ENCODE results near the gene ITGB8. TPM values are rescaled to one million over a fixed set of nuclear protein-coding genes. Genes with fewer than 3 reads are reported as not detected.

ITGB8 gene
- polyA plus RNA-seq, 4 donors, result 39.7 to 48.5 (median 42.2) TPM

- DNase-seq (ENCODE audit: low read depth in 4 of 4, low spot score in 3 of 4), result no peak
Measured at GRCh38 chr7:20408467-20408826, 77.7 kb downstream of the ITGB8 start.

GRCh38 chr7:20409961-20410360 is 79.3 kb downstream of the ITGB8 start:
- DNase-seq (ENCODE audit: low read depth in 4 of 4, low spot score in 3 of 4), result no peak

GRCh38 chr7:20411372-20411771 is 80.7 kb downstream of the ITGB8 start:
- DNase-seq (ENCODE audit: low read depth in 4 of 4, low spot score in 3 of 4), result no peak

GRCh38 chr7:20412032-20412431 is 81.3 kb downstream of the ITGB8 start:
- DNase-seq (ENCODE audit: low read depth in 4 of 4, low spot score in 3 of 4), result no peak

- DNase-seq (ENCODE audit: low read depth in 4 of 4, low spot score in 3 of 4), result no peak
Measured at GRCh38 chr7:20417260-20417659, 86.6 kb downstream of the ITGB8 start.

- DNase-seq (ENCODE audit: low read depth in 4 of 4, low spot score in 3 of 4), result no peak
Measured at GRCh38 chr7:20417675-20418382, 87.1 kb downstream of the ITGB8 start.

GRCh38 chr7:20424500-20424899 is 93.8 kb downstream of the ITGB8 start:
- no peak for DNase-seq (ENCODE audit: low read depth in 4 of 4, low spot score in 3 of 4)

GRCh38 chr7:20430664-20431063 is 100.0 kb downstream of the ITGB8 start:
- no peak for DNase-seq (ENCODE audit: low read depth in 4 of 4, low spot score in 3 of 4)

- DNase-seq (ENCODE audit: low read depth in 4 of 4, low spot score in 3 of 4), result no peak
Measured at GRCh38 chr7:20431146-20431545, 100.4 kb downstream of the ITGB8 start.

- no peak for DNase-seq (ENCODE audit: low read depth in 4 of 4, low spot score in 3 of 4)
Measured at GRCh38 chr7:20432071-20432470, 101.4 kb downstream of the ITGB8 start.

GRCh38 chr7:20435305-20435704 is 104.6 kb downstream of the ITGB8 start:
- DNase-seq (ENCODE audit: low read depth in 4 of 4, low spot score in 3 of 4), result no peak

GRCh38 chr7:20438248-20438647 is 107.5 kb downstream of the ITGB8 start:
- DNase-seq (ENCODE audit: low read depth in 4 of 4, low spot score in 3 of 4), result no peak

GRCh38 chr7:20438694-20439376 is 108.1 kb downstream of the ITGB8 start:
- DNase-seq (ENCODE audit: low read depth in 4 of 4, low spot score in 3 of 4), result no peak

GRCh38 chr7:20439416-20440185 is 108.9 kb downstream of the ITGB8 start:
- DNase-seq (ENCODE audit: low read depth in 4 of 4, low spot score in 3 of 4), result no peak

- no peak for DNase-seq (ENCODE audit: low read depth in 4 of 4, low spot score in 3 of 4)
Measured at GRCh38 chr7:20440472-20441105, 109.9 kb downstream of the ITGB8 start.

GRCh38 chr7:20441346-20441745 is 110.6 kb downstream of the ITGB8 start:
- DNase-seq (ENCODE audit: low read depth in 4 of 4, low spot score in 3 of 4), result no peak

- DNase-seq (ENCODE audit: low read depth in 4 of 4, low spot score in 3 of 4), result no peak
Measured at GRCh38 chr7:20441991-20442441, 111.3 kb downstream of the ITGB8 start.

- no peak for DNase-seq (ENCODE audit: low read depth in 4 of 4, low spot score in 3 of 4)
Measured at GRCh38 chr7:20442951-20443350, 112.3 kb downstream of the ITGB8 start.

- no peak for DNase-seq (ENCODE audit: low read depth in 4 of 4, low spot score in 3 of 4)
Measured at GRCh38 chr7:20444030-20444800, 113.5 kb downstream of the ITGB8 start.

- no peak for DNase-seq (ENCODE audit: low read depth in 4 of 4, low spot score in 3 of 4)
Measured at GRCh38 chr7:20447021-20447650, 116.4 kb downstream of the ITGB8 start.

Measured in right renal pelvis (tissue), 4 donors.